Prostate gland (tissue), 2 donors: Measurements from ENCODE around the gene ITIH3.

ENCODE experiments used
- CTCF ChIP-seq, 4 experiments: fragments of 200-600 bp in 2 of 4; fragments of 450-650 bp in 2 of 4; sonication (generic) in 2 of 4; IDR thresholded peaks; 1 replicate in 3 of 4; 2 replicates in 1 of 4; pipeline ENCODE4 v1.5.1; 2016 to 2019; ENCODE audit warnings: antibody characterized with exemption in 4 of 4, mild to moderate bottlenecking in 2 of 4, moderate library complexity in 2 of 4
- POLR2A ChIP-seq: fragments of 450-650 bp; IDR thresholded peaks from one replicate; pipeline ENCODE4 v1.6.1; 2016; ENCODE audit warnings: antibody characterized with exemption, mild to moderate bottlenecking

- TF ChIP-seq CTCF (IDR thresholded peaks at IDR 0.05) (no peak), POLR2A (no peak)
Observed at GRCh38 chr3:52849656-52850055, 55.1 kb downstream of the ITIH3 start.
